Measurements from ENCODE around the gene CXCL8. TPM values are rescaled to one million over a fixed set of nuclear protein-coding genes. Genes with fewer than 3 reads are reported as not detected.

The CXCL8 gene
- total and polyA plus RNA-seq, 2 experiments from 2014 or later: 15.5 to 20.0 TPM

DNA sequence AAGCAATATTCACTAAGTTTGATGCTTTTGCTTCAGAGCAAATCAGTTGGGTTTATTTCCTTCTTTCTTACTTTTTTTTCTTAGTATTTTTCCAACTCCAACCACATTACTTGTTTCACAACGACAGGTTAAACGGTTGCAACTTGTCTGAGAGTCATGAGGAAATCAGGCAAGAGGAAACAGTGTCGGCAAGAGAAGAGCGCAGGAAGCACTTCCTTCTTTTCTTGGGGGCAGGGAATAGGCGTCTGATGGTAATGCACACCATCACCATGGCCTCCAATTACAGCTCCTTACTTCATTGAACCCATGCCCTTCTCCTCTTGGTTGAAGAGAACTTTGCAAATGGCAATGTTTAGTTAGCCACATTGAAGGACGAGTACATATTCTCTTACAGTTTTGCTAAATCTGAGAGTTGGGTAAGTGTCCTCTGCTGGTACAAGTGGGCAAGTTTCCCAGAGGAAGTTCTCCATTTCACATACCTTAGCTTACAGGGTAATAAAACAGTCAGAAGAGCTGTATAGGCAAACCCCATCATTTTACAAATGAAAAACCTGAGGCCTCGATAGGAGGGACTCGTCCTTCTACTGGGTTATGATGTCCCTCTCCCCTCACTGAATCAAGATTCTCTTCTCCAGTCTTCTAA is 8.3 kb upstream of the CXCL8 start:
- no peak for DNase-seq
- H4K20me1 ChIP-seq (ENCODE audit: insufficient read depth): no peaks in the 10 kb centered on the region
- H3K79me2 ChIP-seq (ENCODE audit: insufficient read depth): no peaks in the 10 kb centered on the region
- no peaks in the 10 kb centered on the region for H3K9me2 ChIP-seq (ENCODE audit: insufficient read depth)
- in situ Hi-C loops (cut with MboI): no loop called here
- H3K4me1 ChIP-seq (ENCODE audit: insufficient read depth): peaks cover 50% of the 10 kb centered on the region
- no peaks in the 10 kb centered on the region for H3K9me3 ChIP-seq (ENCODE audit: low read depth)
- no peak overlapping the region for H3K4me3 ChIP-seq
- no peak overlapping the region for H3K9ac ChIP-seq
- no peak overlapping the region for H3K4me2 ChIP-seq (ENCODE audit: unreplicated experiment)
- no peak overlapping the region for H2AFZ ChIP-seq
- H3K27ac ChIP-seq: no peak overlapping the region
- 98% methylated on average over 8 of the region's 8 CpGs for WGBS, 2 experiments (ENCODE audit: low coverage in 1 of 2, low lambda C conversion rate in 2 of 2, missing lambda C conversion rate in 2 of 2)
- H3K36me3 ChIP-seq (ENCODE audit: low read depth): no peaks in the 10 kb centered on the region
- TF ChIP-seq EZH2phosphoT487 (IDR thresholded peaks at IDR 0.05; ENCODE audit: insufficient read depth, low read depth) (no peak), EZH2 (IDR thresholded peaks at IDR 0.05; ENCODE audit: insufficient read depth, poor library complexity, severe bottlenecking) (no peak)
- no peaks in the 10 kb centered on the region for H3K27me3 ChIP-seq (replicated peaks; ENCODE audit: insufficient read depth)
- peaks cover 23% of the 10 kb centered on the region for H3F3A ChIP-seq (ENCODE audit: insufficient read depth)

DNA sequence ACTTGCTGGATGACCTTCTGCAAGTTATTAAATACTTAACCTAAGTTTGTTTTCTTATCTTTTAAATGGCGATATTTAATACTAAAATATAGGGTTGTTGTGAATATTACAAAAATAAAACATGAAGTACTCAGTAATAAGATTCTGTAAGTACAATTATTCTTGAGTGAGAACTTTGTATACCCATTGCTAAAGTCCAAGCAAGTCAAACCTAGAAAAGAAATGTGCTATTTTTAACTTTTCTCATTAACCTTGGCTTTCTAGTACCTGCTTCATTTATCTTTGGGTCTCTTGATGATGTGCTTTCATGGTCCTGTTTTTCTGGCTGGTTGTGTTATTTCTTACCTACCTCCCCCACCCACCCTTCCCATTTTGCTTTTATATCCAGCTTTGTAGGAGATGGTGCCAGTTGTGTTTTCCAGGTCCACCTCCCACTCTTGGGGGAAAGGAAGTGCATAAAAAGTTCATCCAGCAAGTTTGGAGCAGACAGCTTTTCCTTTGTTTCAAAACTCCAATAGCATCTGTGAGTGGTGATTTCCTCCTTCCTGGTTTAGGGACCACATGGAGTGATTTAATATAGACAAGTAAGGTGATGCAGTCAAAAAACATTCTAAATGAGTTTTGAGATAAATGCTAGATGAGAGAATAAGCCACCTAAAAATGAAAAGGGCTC is 7.5 kb upstream of the CXCL8 start:
- Histone ChIP-seq H3K9me2 (ENCODE audit: insufficient read depth) (no peaks in the 10 kb centered on the region), H2AFZ (no peak overlapping the region), H3F3A (ENCODE audit: insufficient read depth) (peaks cover 23% of the 10 kb centered on the region), H3K27me3 (replicated peaks; ENCODE audit: insufficient read depth) (no peaks in the 10 kb centered on the region), H3K4me2 (ENCODE audit: unreplicated experiment) (no peak overlapping the region), H3K4me3 (no peak overlapping the region), H3K4me1 (ENCODE audit: insufficient read depth) (peaks cover 47% of the 10 kb centered on the region), H3K9me3 (ENCODE audit: low read depth) (no peaks in the 10 kb centered on the region), H3K36me3 (ENCODE audit: low read depth) (no peaks in the 10 kb centered on the region), H3K9ac (no peak overlapping the region), H3K79me2 (ENCODE audit: insufficient read depth) (no peaks in the 10 kb centered on the region), H3K27ac (no peak overlapping the region), H4K20me1 (ENCODE audit: insufficient read depth) (no peaks in the 10 kb centered on the region)
- 100% methylated on average over 1 of the region's 1 CpG for WGBS, 2 experiments (ENCODE audit: low coverage in 1 of 2, low lambda C conversion rate in 2 of 2, missing lambda C conversion rate in 2 of 2)
- no peak for TF ChIP-seq EZH2phosphoT487 (IDR thresholded peaks at IDR 0.05; ENCODE audit: insufficient read depth, low read depth)
- TF ChIP-seq EZH2 (IDR thresholded peaks at IDR 0.05; ENCODE audit: insufficient read depth, poor library complexity, severe bottlenecking): no peak
- in situ Hi-C loops (cut with MboI): no loop called here
- no peak for DNase-seq

DNA sequence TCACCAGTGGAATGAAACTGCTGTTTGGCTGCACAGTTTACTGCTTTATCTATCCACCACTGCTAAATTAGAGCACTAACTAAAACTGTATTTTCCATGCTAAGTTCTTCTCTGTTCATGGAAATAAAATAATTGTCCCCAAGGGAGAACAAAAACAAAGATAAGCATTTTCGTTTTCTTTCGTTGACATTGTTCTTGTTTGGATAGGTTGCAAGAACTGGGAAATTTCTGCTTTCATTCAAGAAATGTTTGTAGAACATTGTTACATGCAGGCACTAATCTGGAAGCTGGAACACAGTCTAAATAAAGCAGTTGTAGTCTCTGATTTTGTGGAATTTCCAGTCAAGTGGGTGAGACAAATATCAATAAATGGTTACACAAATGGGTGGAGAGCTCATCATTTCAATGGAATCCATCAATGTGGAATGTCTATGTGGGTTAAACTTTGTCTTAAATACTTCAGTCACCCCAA is 5.8 kb upstream of the CXCL8 start:
- H3K27ac ChIP-seq: peak overlapping the region; percentile 80
- H3F3A ChIP-seq (ENCODE audit: insufficient read depth): peaks cover 22% of the 10 kb centered on the region
- WGBS, 2 experiments (ENCODE audit: low coverage in 1 of 2, low lambda C conversion rate in 2 of 2, missing lambda C conversion rate in 2 of 2): 15 to 17% methylated on average over 2 of the region's 2 CpGs
- peak; percentile 50 for DNase-seq
- no peaks in the 10 kb centered on the region for H3K27me3 ChIP-seq (replicated peaks; ENCODE audit: insufficient read depth)
- no peak overlapping the region for H3K4me3 ChIP-seq
- no peak for TF ChIP-seq EZH2phosphoT487 (IDR thresholded peaks at IDR 0.05; ENCODE audit: insufficient read depth, low read depth)
- no peak for TF ChIP-seq EZH2 (IDR thresholded peaks at IDR 0.05; ENCODE audit: insufficient read depth, poor library complexity, severe bottlenecking)
- in situ Hi-C loops (cut with MboI): no loop called here
- no peaks in the 10 kb centered on the region for H4K20me1 ChIP-seq (ENCODE audit: insufficient read depth)
- no peaks in the 10 kb centered on the region for H3K9me3 ChIP-seq (ENCODE audit: low read depth)
- peaks cover 40% of the 10 kb centered on the region for H3K4me1 ChIP-seq (ENCODE audit: insufficient read depth)
- no peaks in the 10 kb centered on the region for H3K9me2 ChIP-seq (ENCODE audit: insufficient read depth)
- no peaks in the 10 kb centered on the region for H3K79me2 ChIP-seq (ENCODE audit: insufficient read depth)
- H3K4me2 ChIP-seq (ENCODE audit: unreplicated experiment): peak overlapping the region; percentile 43
- peak overlapping the region; percentile 41 for H3K9ac ChIP-seq
- no peaks in the 10 kb centered on the region for H3K36me3 ChIP-seq (ENCODE audit: low read depth)
- peak overlapping the region; percentile 35 for H2AFZ ChIP-seq

DNA sequence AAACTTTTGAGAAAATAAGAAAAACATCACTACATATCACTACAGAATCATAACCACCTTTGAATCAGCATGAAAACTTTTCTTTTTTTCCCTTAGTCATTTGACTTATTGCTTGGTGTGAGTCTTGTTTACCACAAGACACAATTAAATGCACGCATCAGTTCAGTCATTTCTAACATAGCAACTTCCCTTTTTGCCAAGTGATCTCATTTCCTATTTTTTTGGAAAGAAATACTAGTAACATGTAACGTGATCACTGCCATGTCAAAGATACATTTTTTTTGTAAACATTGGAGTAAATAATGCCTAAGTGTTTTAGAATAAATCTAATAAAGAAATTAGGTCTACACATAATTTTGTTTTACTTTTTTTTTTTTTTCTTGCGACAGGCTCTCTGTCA is 5.1 kb upstream of the CXCL8 start:
- 17 to 24% methylated on average over 3 of the region's 3 CpGs for WGBS, 2 experiments (ENCODE audit: low coverage in 1 of 2, low lambda C conversion rate in 2 of 2, missing lambda C conversion rate in 2 of 2)
- no peak overlapping the region for H3K4me3 ChIP-seq
- TF ChIP-seq EZH2 (IDR thresholded peaks at IDR 0.05; ENCODE audit: insufficient read depth, poor library complexity, severe bottlenecking) (no peak), EZH2phosphoT487 (IDR thresholded peaks at IDR 0.05; ENCODE audit: insufficient read depth, low read depth) (no peak)
- in situ Hi-C loops (cut with MboI): no loop called here
- H3K27ac ChIP-seq: peak overlapping the region; percentile 80
- peak overlapping the region; percentile 43 for H3K4me2 ChIP-seq (ENCODE audit: unreplicated experiment)
- no peaks in the 10 kb centered on the region for H3K79me2 ChIP-seq (ENCODE audit: insufficient read depth)
- peak; percentile 86 for DNase-seq
- no peaks in the 10 kb centered on the region for H3K9me2 ChIP-seq (ENCODE audit: insufficient read depth)
- H3K4me1 ChIP-seq (ENCODE audit: insufficient read depth): peaks cover 40% of the 10 kb centered on the region
- H3F3A ChIP-seq (ENCODE audit: insufficient read depth): peaks cover 25% of the 10 kb centered on the region
- no peaks in the 10 kb centered on the region for H4K20me1 ChIP-seq (ENCODE audit: insufficient read depth)
- H3K9ac ChIP-seq: no peak overlapping the region
- no peaks in the 10 kb centered on the region for H3K27me3 ChIP-seq (replicated peaks; ENCODE audit: insufficient read depth)
- H3K9me3 ChIP-seq (ENCODE audit: low read depth): no peaks in the 10 kb centered on the region
- no peaks in the 10 kb centered on the region for H3K36me3 ChIP-seq (ENCODE audit: low read depth)
- H2AFZ ChIP-seq: no peak overlapping the region

All from GM23248 (cell line).